ENCODE data around the gene FAAP20. TPM values are rescaled to one million over a fixed set of nuclear protein-coding genes. Genes with fewer than 3 reads are reported as not detected.

FAAP20 gene
- total and polyA plus RNA-seq, 9 of the 15 experiments (the other 6 are each of a cell fraction or from before 2014, with no cell fraction given) = 0.58 to 143 (median 9.9) TPM

GRCh38 chr1:2199042-2199810 is 4.7 kb upstream of the FAAP20 start (continued):
- TF ChIP-seq MYC (IDR thresholded peaks at IDR 0.05; ENCODE audit: low read depth, low read length) (peak; percentile 98), MYC (CRISPR knock-in tag; IDR thresholded peaks at IDR 0.05; ENCODE audit: borderline replicate concordance, low read depth) (peak; percentile 79; the same call in 1 of the 2 replicates), GABPA (tag; conservative IDR thresholded peaks at IDR 0.05; ENCODE audit: low read depth) (peak; percentile 85), MCM2 (IDR thresholded peaks at IDR 0.05; ENCODE audit: low read depth) (no peak), PRDM10 (IDR thresholded peaks at IDR 0.05; ENCODE audit: partially characterized antibody) (peak; percentile 61), RB1 (IDR thresholded peaks at IDR 0.05; ENCODE audit: low read depth) (0 out of 2 replicates have a peak, but pooled peaks have one; percentile 41), IRF9 (tag; IDR thresholded peaks at IDR 0.05) (no peak), ATF1 (CRISPR knock-in tag; IDR thresholded peaks at IDR 0.05) (no peak), ATF1 (tag; IDR thresholded peaks at IDR 0.05) (peak; percentile 67), NBN (IDR thresholded peaks at IDR 0.05; ENCODE audit: low read depth) (peak; percentile 54; the same call in 1 of the 2 replicates), TOE1 (IDR thresholded peaks at IDR 0.05; ENCODE audit: borderline replicate concordance) (peak; percentile 44), TOE1 (CRISPR knock-in tag; IDR thresholded peaks at IDR 0.05; ENCODE audit: borderline replicate concordance, low read depth) (no peak), DPF2 (IDR thresholded peaks at IDR 0.05) (peak; percentile 53; the same call in 1 of the 2 replicates), SIN3A (IDR thresholded peaks at IDR 0.05; ENCODE audit: borderline replicate concordance in 2 of 2, control insufficient read depth in 1 of 2, low read depth in 2 of 2, low read length in 2 of 2) (peak; percentile 69 to 79; a peak in 2 of 4 replicates), ZNF140 (CRISPR knock-in tag; IDR thresholded peaks at IDR 0.05) (no peak), MLX (CRISPR knock-in tag; conservative IDR thresholded peaks at IDR 0.05) (no peak), ARID1B (IDR thresholded peaks at IDR 0.05) (peak; percentile 49; the same call in 1 of the 2 replicates), ZNF57 (CRISPR knock-in tag; IDR thresholded peaks at IDR 0.05) (no peak), TBL1XR1 (IDR thresholded peaks at IDR 0.05; ENCODE audit: low read length in 2 of 2) (no peak), ZNF146 (CRISPR knock-in tag; IDR thresholded peaks at IDR 0.05; ENCODE audit: unreplicated experiment) (peak; percentile 24), NKRF (IDR thresholded peaks at IDR 0.05; ENCODE audit: borderline replicate concordance) (peak; percentile 32)
